HG03025 (cell line): ENCODE data around the gene XPO5.
"Not testable (repeated sequence)": the region's sequence is repeated elsewhere in the genome, so short reads cannot be mapped to it uniquely, and the experiment has no call there.

Experiments used
- ATAC-seq: cut with Tn5 transposase; IDR thresholded peaks from one replicate; pipeline ENCODE4 v1.9.1; 2021; ENCODE audit warnings: mild to moderate bottlenecking, moderate library complexity; ENCODE audit not compliant: unreplicated experiment, low FRiP score

XPO5 gene

DNA sequence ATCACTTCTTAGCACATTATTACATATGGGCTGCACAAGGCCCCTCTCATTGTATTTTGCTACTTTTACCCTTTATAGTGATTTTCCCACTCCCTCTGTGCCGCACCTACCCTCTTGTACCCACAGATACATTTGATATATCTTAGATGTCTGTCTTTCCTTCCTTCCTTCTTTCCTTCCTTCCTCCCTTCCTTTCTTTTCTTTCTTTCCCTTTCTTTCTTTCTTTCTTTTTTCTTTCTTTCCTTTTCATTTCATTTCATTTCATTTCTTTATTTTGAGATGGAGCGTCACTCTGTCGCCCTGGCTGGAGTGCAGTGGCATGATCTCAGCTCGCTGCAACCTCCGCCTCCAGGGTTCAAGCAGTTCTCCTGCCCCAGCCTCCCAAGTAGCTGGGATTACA, 12.4 kb upstream of the XPO5 start:
- no peak for ATAC-seq

DNA sequence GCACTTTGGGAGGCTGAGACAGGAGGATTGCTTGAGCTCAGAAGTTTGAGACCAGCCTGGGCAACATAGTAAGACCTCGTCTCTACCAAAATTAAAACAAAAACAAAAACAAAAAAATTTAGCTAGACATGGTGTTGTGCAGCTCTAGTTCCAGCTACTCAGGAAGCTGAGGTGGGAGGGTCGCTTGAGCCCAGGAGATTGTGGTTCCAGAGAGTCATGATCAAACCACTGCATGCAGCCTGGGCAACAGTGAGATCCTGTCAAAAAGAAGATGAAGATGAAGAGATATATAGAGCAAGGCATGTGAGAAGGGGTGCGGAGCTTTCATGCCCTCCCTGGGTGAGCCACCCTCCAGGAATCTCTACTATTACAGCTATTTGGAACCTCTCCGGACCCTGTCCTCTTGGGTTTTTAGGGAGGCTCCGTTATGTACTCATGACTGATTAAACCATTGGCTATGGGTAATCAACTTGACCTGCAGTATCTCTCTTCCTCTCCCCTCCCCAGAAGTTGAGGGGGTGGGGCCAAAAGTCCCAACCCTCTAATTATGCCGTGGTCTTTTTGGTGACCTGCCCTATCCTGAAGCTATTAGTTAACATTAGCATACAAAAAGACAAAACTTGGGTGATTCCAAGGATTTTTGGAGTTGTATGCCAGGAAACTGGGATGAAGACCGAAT, 9.2 kb upstream of the XPO5 start:
- ATAC-seq = no peak

DNA sequence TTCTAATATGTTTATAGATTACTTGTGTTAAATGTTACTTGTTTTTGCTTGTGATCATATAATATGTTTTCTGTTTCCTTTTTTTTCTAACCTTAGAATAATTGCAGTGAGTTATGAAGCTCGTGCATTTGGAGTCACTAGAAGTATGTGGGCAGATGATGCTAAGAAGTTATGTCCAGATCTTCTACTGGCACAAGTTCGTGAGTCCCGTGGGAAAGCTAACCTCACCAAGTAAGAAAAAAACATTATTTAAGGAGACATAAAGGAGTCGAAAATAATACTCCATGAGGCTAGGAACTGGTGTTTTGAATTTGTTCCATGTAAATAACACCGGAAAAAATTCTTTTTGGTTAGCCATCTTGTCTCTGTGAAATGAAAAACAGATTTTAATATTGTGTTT, 7.1 kb upstream of the XPO5 start:
- ATAC-seq = no peak

DNA sequence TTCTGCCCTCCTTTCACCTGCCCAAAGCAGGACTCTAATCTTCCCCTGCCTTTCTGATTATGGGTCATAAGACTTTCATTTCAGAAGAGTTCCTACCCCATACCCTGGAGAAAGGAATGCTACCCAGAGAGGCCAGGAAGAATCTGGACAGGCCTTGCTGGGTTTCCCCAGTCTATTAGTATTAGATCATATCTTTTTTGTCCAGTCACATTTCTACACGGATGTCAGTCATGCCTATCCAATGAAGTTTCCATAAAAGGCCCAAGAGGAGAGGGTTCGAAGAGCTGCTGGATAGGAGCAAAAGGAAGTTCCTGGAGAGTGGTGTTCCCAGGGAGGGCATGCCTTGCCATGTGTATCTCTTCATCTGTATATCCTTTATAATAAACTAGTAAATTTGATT, 3.3 kb upstream of the XPO5 start:
- ATAC-seq = no peak

DNA sequence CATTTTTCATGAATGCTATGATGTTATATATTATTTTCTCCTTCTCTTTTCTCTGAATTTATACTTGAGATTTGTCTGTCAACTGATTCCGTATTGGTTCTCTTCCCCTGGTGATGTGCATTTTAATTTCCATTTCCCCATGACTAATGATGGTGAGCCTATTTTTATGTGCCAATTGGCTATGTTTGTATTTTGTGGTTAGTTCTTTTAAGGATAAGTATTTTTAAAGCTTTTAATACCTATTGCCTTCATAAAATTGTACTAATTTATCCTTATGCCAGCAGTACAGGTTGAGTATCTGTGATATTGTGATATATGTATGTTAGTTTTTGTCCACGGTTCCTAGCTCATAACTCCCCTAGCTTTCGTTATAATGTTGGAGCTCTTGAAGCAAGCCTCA, 2.9 kb upstream of the XPO5 start:
- ATAC-seq = no peak

DNA sequence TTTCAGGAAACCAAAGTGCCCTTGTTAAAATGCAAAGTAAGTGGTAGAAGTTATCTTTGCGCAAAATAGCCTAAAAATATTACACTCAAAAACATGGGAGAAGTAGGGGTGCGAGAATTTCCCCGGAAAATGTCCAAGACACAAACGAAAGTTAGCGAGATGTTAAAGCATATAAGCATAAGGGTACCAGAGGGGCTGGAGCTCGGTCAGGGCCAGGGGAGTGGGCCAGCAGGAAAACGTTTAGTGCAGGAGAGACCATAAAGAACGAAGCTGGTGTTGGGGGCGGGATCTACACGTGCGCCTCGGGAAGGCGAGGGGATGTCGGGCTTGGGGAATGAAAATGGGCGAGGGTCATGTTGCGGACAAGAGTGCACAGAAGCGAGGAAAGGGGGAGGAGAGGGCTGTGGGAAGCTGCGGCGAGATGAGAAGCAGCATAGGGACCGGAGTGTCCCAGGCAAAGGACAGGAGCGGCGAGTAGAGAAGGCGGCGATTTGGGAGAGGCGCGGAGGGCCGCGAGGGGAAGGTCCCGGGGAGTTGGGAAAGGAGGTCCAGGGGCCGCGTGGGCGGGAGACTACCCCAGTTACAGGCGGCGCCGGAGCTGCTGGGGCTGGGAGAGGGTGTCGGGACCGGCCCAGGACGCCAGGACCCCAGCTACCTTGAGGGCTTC, 600 bp downstream of the XPO5 start:
- ATAC-seq = no peak

DNA sequence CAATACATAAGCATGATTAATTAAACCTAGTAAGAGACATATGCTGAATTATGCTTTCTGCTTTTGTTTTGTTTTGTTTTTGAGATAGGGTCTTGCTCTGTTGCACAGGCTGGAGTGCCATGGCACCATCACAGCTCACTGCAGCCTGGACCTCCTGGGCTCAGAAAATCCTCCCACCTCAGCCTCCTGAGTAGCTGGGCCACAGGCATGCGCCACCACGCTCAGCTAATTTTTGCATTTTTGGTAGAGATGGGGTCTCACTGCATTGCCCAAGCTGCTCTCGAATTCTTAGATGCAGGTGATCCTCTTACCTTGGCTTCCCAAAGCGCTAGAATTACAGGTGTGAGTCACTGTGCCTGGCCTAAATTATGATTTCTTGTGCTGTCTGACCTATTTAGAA, 3.8 kb downstream of the XPO5 start:
- no peak for ATAC-seq

DNA sequence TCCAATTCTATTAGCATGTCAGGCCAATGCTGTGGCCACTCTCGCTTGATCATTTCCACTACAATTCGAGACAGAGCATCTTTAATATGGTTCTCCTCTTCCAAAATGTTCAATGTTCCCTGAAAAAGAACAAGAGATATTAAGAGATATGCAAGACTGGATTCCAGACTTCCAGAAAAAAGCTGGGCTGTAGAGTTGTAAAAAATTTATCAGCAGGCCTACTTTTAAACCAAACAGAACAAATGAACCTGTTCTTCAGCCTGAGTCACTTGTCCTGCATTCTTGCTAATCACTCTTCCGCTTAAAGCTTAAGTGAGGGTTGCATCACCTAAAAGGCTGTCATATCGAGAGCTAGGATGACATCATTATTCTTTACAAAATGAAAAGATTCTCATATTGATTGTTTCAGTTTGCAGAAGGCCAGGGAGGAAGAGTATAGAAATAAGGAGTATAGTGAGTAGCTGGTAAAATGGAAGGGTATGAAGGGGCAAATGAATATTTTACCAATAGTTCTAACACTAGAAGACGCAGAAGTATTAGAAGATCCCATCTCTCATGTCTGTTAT, 4.9 kb downstream of the XPO5 start:
- ATAC-seq = no peak

DNA sequence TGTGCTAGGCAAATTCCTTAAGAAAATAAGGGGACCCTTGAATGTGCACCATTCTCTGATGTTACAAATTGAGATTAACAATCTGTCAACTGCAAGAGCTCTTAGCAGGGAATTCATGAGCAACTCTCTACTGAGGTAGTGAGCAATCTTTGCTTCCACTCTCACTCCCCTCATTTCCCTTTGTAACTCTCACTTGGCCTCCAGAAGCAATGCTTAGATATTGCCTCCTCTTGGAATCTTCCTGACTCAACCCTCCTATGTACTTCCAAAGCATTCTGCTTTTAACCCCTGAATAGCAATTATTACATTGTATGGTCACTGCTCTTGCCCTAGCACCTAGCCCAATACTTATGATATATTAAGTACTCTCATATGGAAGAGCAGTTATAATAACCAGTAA, 16.5 kb downstream of the XPO5 start:
- ATAC-seq = no peak

DNA sequence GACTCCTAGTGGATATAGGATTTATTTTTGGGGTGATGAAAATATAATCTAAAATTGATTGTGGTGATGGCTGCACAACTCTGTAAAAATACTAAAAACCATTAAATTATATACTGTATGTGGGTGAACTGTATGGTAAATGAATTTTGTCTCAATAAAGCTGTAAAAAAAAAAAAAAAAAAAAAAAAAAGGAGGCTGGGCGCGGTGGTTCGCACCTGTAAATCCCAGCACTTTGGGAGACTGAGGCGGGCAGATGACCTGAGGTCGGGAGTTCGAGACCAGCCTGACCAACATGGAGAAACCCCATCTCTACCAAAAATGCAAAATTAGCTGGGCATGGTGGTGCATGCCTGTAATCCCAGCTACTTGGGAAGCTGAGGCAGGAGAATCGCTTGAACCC, 18.2 kb downstream of the XPO5 start:
- not testable (repeated sequence) for ATAC-seq

DNA sequence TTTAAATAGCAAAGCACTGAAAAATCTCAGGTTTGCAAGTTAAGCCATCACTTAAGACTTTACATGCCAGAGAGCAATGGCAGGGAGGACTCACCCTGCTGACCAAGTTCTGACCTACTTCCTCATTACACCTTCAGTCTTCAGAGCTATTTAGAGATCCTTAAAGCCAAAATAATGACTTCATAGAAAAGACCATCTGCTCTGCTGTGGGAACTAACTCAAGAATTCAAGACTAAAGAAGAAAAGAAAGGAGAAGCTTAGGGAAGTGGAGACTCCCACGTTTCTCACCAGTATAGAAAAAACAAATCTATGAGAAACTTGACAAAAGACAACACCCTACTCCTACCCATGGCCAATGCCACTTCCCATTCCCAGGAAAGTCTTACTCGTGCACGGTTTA, 28.6 kb downstream of the XPO5 start:
- no peak for ATAC-seq

DNA sequence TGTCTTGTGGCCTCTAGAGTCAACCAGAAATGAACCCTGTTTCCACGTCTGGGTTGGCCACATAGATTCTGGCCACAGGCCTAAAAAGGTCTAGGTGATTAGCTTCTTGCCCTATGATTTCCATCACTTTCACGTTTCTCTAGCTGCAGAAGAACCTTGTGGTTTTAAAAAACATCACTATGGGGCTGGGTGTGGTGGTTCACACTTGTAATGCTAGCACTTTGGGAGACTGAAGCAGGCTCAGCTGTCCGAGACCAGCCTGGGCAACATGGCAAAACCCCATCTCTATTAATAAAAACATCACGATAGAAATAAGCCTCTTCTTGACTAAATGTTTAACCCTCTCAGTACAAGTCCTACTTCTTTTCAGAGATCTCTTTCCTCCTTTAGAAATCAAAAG, 31.4 kb downstream of the XPO5 start:
- no peak for ATAC-seq

DNA sequence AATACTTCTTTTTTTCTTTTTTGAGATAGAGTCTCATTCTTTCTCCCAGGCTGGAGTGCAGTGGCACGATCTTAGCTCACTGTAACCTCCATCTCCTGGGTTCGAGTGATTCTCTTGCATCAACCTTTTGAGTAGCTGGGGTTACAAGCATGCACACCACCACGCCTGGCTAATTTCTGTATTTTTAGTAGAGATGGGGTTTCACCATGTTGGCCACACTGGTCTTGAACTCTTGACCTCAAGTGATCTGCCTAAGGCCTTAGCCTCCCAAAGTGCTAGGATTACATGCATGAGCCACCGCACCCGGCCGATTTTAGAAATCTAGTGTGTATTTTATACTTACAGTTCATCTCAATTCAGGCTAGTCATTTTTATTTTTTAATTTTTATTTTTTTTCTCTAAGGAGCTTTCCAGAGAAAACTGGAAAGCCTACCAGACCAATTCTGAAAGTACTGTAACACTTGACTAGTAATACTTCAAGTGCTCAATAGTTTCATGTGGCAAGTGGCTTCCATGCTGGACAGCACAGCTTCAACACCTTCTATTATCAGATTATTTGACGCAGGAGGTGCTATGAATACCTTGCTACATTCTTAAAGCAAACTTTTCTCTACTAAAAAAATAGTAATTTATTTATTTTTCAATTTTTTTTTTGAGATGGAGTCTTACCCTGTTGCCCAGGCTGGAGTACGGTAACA, 33.9 kb downstream of the XPO5 start:
- no peak for ATAC-seq

DNA sequence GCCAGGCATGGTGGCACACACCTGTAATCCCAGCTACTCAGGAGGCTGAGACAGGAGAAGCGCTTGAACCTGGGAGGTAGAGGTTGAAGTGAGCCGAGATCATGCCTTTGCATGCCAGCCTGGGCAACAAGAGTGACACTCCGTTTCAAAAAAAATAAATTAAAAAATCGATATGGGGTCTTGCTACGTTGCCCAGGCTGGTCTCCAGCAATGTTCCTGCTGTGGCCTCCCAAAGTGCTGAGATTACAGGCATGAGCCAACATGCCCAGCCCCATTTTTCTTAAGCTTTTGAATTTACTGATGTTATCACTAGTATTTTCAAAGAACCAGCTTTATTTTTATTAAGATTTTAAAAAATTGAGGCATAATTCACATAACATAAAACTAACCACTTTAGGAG, 35.3 kb downstream of the XPO5 start:
- ATAC-seq = no peak

DNA sequence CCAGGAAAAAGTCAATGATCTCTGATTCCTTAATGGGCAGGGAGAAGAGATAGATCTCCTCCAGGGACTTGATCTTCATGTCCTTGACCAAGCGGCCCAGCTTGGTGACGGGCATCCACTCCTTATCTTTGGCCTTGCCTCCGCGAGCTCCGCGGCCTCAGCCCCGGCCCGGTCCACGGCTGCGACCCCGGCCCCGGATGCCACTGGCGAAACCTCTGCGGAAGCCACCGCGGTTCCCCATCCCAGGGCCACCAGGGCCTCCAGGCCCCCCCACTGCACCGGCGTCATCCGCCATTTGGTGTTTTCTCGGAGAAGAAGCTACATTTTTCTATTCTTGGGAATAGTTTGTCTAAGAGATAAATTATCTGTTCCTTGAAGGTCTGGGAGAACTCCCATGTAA, 36.4 kb downstream of the XPO5 start:
- ATAC-seq = not testable (repeated sequence)

DNA sequence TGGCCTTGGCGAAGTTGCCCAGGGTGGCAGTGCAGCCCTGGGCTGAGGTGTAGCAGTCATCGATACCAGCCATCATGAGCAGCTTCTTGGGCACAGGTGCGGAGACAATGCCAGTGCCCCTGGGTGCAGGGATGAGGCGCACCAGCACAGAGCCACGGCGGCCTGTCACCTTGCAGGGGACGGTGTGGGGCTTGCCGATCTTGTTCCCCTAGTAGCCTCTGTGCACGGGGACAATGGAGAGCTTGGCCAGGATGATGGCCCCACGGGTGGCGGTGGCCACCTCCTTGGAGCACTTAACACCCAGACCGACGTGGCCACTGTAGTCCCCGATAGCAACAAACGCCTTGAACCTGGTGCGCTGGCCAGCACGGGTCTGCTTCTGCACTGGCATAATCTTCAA, 36.9 kb downstream of the XPO5 start:
- not testable (repeated sequence) for ATAC-seq

DNA sequence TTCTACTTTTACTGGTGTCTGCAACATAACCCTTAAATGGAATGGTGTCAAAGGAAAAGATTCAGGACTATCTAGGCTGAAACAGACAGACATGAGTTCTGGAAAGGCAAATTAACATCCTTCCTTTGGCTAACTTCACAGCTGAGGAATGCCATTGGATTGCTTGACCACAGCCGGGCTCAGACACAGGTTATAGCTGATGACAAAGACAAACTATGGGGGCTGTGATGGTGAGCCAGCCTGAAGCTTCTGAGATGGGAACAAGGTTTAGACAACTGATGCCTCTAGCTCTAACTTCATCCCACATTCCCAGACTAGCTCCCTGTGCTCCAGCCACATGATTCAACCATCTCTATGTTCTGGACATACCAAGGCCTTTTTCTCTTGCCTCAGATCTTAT, 43.6 kb downstream of the XPO5 start:
- no peak for ATAC-seq

DNA sequence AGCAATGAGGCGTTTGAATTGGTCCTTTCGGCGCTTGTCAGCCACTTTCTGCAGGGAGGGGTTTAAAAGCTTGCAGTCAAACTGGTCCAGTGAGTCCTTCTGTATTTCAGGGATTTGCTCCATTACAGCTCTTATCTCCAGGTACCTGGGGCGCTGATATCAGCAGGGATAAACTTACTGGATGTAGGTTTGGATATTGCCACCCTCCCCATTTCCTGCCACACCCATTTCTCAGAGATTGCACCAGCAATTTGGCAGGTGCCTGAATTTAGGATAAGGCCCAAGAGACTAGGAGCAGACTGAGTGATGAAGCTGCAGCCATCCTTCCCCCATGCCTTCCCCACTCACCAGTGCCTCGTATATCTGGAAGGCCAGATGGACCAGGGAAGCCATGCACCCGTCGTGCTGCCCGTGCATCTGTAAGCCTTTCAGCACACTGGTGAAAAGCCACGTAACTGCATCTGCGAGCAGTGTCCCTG, 51.3 kb downstream of the XPO5 start:
- ATAC-seq = no peak

DNA sequence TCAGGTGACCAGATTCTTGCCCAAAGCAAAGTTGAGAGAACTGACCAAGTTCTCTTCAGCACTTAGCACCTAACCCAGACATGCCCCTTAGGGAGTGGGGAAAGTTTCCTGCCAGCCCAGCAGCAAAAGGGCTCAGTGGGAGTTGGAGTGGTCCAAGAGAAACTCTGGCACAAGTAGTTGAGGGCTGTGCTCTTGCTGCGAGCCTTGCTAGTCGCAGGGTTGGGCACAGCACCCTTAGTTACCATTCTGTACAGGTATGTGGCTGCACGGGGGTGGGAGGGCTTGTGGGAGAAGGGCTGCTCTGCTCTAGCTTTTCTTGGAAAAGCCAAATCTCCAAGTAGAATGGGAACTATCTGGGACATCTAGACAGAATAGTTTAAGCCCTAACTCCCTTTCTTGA, 52.6 kb downstream of the XPO5 start:
- no peak for ATAC-seq

DNA sequence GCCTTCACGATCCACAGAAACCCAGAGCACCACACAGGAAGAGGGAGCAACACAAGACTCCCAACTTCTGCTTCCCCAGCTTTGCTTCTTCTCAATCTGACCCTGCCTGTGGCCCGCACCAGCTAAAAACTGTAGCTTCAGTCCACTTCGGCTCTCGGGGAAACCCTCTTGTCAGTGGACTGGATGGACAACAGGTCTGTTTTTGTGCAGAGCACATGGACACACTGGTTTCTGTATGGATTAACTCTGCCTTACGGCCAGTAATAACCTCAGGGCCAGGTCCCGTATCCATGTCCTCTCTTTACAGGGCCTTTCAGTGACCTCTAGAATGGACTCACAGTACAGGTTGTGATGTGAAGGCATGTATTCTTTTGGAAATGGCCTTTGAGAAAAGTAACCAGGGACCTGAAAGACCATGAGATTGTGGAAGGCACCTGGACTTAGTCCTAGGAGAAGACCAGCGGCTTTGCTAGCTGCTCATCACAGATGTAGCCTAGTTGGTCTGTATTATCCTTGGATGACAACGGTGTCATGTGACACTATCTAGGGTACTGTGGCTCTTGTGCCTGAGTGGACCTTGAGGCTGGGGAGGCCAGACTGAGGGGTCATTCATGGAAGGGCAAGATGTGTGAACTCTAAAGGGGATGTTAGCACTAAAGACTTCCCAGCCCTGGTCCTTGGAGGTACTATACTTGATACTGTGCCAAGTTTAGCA, 53.1 kb downstream of the XPO5 start:
- no peak for ATAC-seq

DNA sequence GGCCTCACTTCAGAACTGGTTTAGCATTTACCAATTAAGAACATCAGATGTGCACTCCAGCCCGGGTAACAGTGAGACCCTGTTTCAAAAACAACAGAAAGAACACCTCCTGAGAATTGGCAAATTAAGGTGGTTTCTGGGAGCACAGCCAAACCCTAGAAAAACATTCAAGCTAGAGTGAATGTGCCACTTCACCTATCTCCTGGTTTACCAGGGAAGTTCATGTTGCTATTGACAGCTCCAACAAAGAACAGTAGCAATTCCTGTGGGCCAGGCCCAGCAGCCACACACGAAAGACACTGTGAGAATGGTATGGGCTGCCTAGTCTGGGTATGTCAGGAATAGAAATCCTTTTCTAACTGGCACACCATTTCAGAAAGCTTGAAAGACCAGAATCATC, 54.0 kb downstream of the XPO5 start:
- no peak for ATAC-seq
